ENCODE data around the gene PPDPF.

DNA sequence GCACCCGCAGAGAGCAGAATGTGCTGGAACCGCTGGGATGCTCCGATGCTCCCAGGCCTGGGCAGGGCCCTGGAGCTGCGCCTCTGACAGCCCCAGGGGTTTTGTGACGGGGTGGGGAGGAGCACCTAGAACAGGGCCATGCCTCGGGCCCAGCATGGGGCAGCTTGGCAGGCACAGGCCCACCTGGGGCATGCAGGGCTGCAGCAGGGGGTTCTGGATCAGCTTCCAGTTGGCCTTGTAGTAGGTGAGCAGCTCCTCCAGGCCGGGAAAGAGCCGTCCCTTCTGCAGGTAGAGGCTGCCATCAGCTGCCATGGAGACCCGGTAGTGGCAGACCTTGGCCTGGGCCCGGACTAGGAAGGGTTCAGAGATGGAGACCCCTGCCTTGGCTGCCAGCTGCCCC, 22.6 kb downstream of the PPDPF start:
- TF ChIP-seq POLR2A (IDR thresholded peaks at IDR 0.05; ENCODE audit: extremely low read depth, insufficient read length): no peak
- TF ChIP-seq, protein P1, sequence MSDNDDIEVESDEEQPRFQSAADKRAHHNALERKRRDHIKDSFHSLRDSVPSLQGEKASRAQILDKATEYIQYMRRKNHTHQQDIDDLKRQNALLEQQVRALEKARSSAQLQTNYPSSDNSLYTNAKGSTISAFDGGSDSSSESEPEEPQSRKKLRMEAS (IDR thresholded peaks at IDR 0.05; ENCODE audit: low read depth, low read length): no peak
